MCF 10A (cell line): Measurements from ENCODE around the gene RPS6KC1. TPM values are rescaled to one million over a fixed set of nuclear protein-coding genes. Genes with fewer than 3 reads are reported as not detected.
A peak's percentile ranks its signal among the peaks of the same experiment; 100 is the strongest.
"Not testable (repeated sequence)": the region's sequence is repeated elsewhere in the genome, so short reads cannot be mapped to it uniquely, and the experiment has no call there.

Experiments
- BruUV-seq: library from RNA; stranded (reverse); fragments of 400-500 nt; replicated peaks from 2 replicates; lab custom pipeline; 2021; lab: Mats Ljungman, UMichigan
- CTCF ChIA-PET: fragments of 300-600 bp; sonication (Branson Sonifier 250); formaldehyde crosslinking; extraction: SDS; loops from one replicate; lab custom pipeline; 2021; ENCODE audit warnings: antibody characterized with exemption, inconsistent platforms; lab: Yijun Ruan, JAX
- POLR2A ChIA-PET: fragments of 300-600, 350-650 bp; sonication (Branson Sonifier 250); formaldehyde crosslinking; extraction: SDS; loops from one replicate; lab custom pipeline; 2020; ENCODE audit warnings: antibody characterized with exemption, inconsistent platforms; lab: Yijun Ruan, JAX
- DNase-seq: peaks from one replicate; pipeline ENCODE4 v3.0.0-alpha.2; 2018; ENCODE audit not compliant: unreplicated experiment
- H3K27ac Mint-ChIP-seq: one replicate; pipeline ENCODE4 v1.8.0; 2022; ENCODE audit warnings: mild to moderate bottlenecking, low read depth, mixed read lengths; ENCODE audit not compliant: unreplicated experiment
- H3K27me3 Mint-ChIP-seq: one replicate; pipeline ENCODE4 v1.8.0; 2022; ENCODE audit warnings: mixed read lengths; ENCODE audit not compliant: insufficient read depth, unreplicated experiment
- H3K36me3 Mint-ChIP-seq: one replicate; pipeline ENCODE4 v1.8.0; 2022; ENCODE audit warnings: mild to moderate bottlenecking, moderate library complexity, mixed read lengths; ENCODE audit not compliant: insufficient read depth, unreplicated experiment
- H3K4me1 Mint-ChIP-seq: one replicate; pipeline ENCODE4 v1.8.0; 2022; ENCODE audit warnings: mixed read lengths; ENCODE audit not compliant: insufficient read depth, unreplicated experiment
- H3K4me3 Mint-ChIP-seq: one replicate; pipeline ENCODE4 v1.8.0; 2022; ENCODE audit warnings: mild to moderate bottlenecking, moderate library complexity, mixed read lengths; ENCODE audit not compliant: unreplicated experiment
- H3K9me3 Mint-ChIP-seq: one replicate; pipeline ENCODE4 v1.8.0; 2022; ENCODE audit warnings: mixed read lengths; ENCODE audit not compliant: unreplicated experiment
- CTCF ChIP-seq: fragments of 200-600 bp; IDR thresholded peaks from one replicate; pipeline ENCODE4 v1.8.0; 2022; ENCODE audit warnings: antibody characterized with exemption, mild to moderate bottlenecking; ENCODE audit not compliant: unreplicated experiment
- intact Hi-C: fragments of 100-400 bp; cut with micrococcal nuclease; formaldehyde crosslinking; loops from 2 replicates; pipeline ENCODE4 v1.14.1; 2022
- total RNA-seq: library from RNA; stranded (reverse); gene quantifications from 2 replicates; pipeline ENCODE4 v1.2.3, GENCODE V29; 2022

The RPS6KC1 gene
- total RNA-seq, 1 experiment from 2014 or later = 24.5 TPM

GRCh38 chr1:213154056-213154685 lies 103.1 kb downstream of the RPS6KC1 start:
- Mint-ChIP-seq H3K27ac (peak overlapping the region; percentile 8), H3K27me3 (no peaks in the 10 kb centered on the region), H3K4me3 (no peak overlapping the region), H3K4me1 (peaks cover 5% of the 10 kb centered on the region), H3K36me3 (peaks cover 5% of the 10 kb centered on the region), H3K9me3 (no peaks in the 10 kb centered on the region)
- CTCF ChIA-PET = interaction anchor here (0.6 kb wide), 1 partner anchor 9 kb away, joined by 3 read pairs; no protein-coding TSS in a partner anchor
- TF ChIP-seq CTCF = no peak
- intact Hi-C loops = no loop called here
- no TSS peak for BruUV-seq
- no peak for DNase-seq
- POLR2A ChIA-PET = interaction anchor here (0.6 to 0.8 kb wide), 2 partner anchors 39 to 1172 kb away, joined by 3 read pairs; no protein-coding TSS in a partner anchor

- no peak for DNase-seq
- no TSS peak for BruUV-seq
- no peak for TF ChIP-seq CTCF
- peaks cover 11% of the 10 kb centered on the region for H3K4me1 Mint-ChIP-seq
- intact Hi-C loops = no loop called here
- no peaks in the 10 kb centered on the region for H3K9me3 Mint-ChIP-seq
- H3K27me3 Mint-ChIP-seq = no peaks in the 10 kb centered on the region
- CTCF ChIA-PET = interaction anchor here (0.8 kb wide), 1 partner anchor 36 kb away, joined by 5 read pairs; no protein-coding TSS in a partner anchor
- H3K27ac Mint-ChIP-seq = no peak overlapping the region
- H3K4me3 Mint-ChIP-seq = no peak overlapping the region
- POLR2A ChIA-PET = interaction anchor here (1.2 kb wide), 1 partner anchor 42 kb away, joined by 3 read pairs; no protein-coding TSS in a partner anchor
- H3K36me3 Mint-ChIP-seq = peaks cover 5% of the 10 kb centered on the region
Measured at GRCh38 chr1:213159376-213159775, 108.3 kb downstream of the RPS6KC1 start.

- H3K27me3 Mint-ChIP-seq, H3K36me3 Mint-ChIP-seq, intact Hi-C loops, H3K9me3 Mint-ChIP-seq, H3K27ac Mint-ChIP-seq, BruUV-seq, DNase-seq, H3K4me3 Mint-ChIP-seq: not testable (repeated sequence)
- ChIA-PET POLR2A (interaction anchor here (0.7 to 1.2 kb wide), 3 partner anchors 41 to 1614 kb away, joined by 3 to 4 read pairs (median 3); no protein-coding TSS in a partner anchor), CTCF (interaction anchor here (0.8 kb wide), 1 partner anchor 28 kb away, joined by 4 read pairs; no protein-coding TSS in a partner anchor)
- H3K4me1 Mint-ChIP-seq = peaks cover 11% of the 10 kb centered on the region
Measured at GRCh38 chr1:213160442-213160841, 109.4 kb downstream of the RPS6KC1 start.

- Mint-ChIP-seq H3K36me3 (no peaks in the 10 kb centered on the region), H3K27me3 (no peaks in the 10 kb centered on the region), H3K9me3 (no peaks in the 10 kb centered on the region), H3K4me1 (peaks cover 11% of the 10 kb centered on the region), H3K4me3 (no peak overlapping the region), H3K27ac (no peak overlapping the region)
- peak; percentile 82 for DNase-seq
- ChIA-PET POLR2A (interaction anchor here (0.7 kb wide), 1 partner anchor 1927 kb away, joined by 3 read pairs; no protein-coding TSS in a partner anchor), CTCF (no interaction called here)
- no TSS peak for BruUV-seq
- TF ChIP-seq CTCF = no peak
- intact Hi-C loops = no loop called here
Measured at GRCh38 chr1:213162338-213162737, 111.3 kb downstream of the RPS6KC1 start.
